ENCODE results near the gene TTC22. TPM values are rescaled to one million over a fixed set of nuclear protein-coding genes. Genes with fewer than 3 reads are reported as not detected.

The TTC22 gene
- total and polyA plus RNA-seq, 12 donors = 0.06 to 1.0 (median 0.15) TPM; not detected in 5

GRCh38 chr1:54816130-54816529 lies 15.0 kb upstream of the TTC22 start:
- Histone ChIP-seq H3K9me3 (peaks cover 0 to 2% (median 0%) of the 10 kb centered on the region in 11 donors), H3K27ac (no peak overlapping the region), H3K27me3 (no peaks in the 10 kb centered on the region), H3K4me1 (no peaks in the 10 kb centered on the region), H3K36me3 (no peaks in the 10 kb centered on the region), H3K4me3 (no peak overlapping the region)
- WGBS, 2 donors = 61 to 66% methylated on average over 6 of the region's 6 CpGs
- DNase-seq = no peak
- ATAC-seq = no peak
- intact Hi-C loops (cut with DNase I) = loop anchor here in 6 of 10 donors (10.0 kb wide), 4 partner anchors 61 to 961 kb away; no protein-coding TSS in a partner anchor
- TF ChIP-seq, protein P1, sequence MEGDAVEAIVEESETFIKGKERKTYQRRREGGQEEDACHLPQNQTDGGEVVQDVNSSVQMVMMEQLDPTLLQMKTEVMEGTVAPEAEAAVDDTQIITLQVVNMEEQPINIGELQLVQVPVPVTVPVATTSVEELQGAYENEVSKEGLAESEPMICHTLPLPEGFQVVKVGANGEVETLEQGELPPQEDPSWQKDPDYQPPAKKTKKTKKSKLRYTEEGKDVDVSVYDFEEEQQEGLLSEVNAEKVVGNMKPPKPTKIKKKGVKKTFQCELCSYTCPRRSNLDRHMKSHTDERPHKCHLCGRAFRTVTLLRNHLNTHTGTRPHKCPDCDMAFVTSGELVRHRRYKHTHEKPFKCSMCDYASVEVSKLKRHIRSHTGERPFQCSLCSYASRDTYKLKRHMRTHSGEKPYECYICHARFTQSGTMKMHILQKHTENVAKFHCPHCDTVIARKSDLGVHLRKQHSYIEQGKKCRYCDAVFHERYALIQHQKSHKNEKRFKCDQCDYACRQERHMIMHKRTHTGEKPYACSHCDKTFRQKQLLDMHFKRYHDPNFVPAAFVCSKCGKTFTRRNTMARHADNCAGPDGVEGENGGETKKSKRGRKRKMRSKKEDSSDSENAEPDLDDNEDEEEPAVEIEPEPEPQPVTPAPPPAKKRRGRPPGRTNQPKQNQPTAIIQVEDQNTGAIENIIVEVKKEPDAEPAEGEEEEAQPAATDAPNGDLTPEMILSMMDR (IDR thresholded peaks at IDR 0.05) = no peak

GRCh38 chr1:54815086-54815876 lies 14.2 kb upstream of the TTC22 start:
- Histone ChIP-seq H3K4me1 (no peaks in the 10 kb centered on the region), H3K4me3 (no peak overlapping the region), H3K9me3 (no peaks in the 10 kb centered on the region), H3K27ac (no peak overlapping the region), H3K27me3 (no peaks in the 10 kb centered on the region), H3K36me3 (no peaks in the 10 kb centered on the region)
- ATAC-seq (no peak), DNase-seq (no peak)
- TF ChIP-seq, protein P1 (IDR thresholded peaks at IDR 0.05) = no peak
- 89 to 94% methylated on average over 7 of the region's 7 CpGs for WGBS, 2 donors
- intact Hi-C loops (cut with DNase I) = loop anchor here in 6 of 10 donors (10.0 kb wide), 4 partner anchors 60 to 960 kb away; no protein-coding TSS in a partner anchor

- no peak overlapping the region for H3K4me3 ChIP-seq
- no peaks in the 10 kb centered on the region for H3K27me3 ChIP-seq
- no peaks in the 10 kb centered on the region for H3K9me3 ChIP-seq
- no peaks in the 10 kb centered on the region for H3K4me1 ChIP-seq
- TF ChIP-seq, protein P1 (IDR thresholded peaks at IDR 0.05) = no peak
- no peaks in the 10 kb centered on the region for H3K36me3 ChIP-seq
- ATAC-seq (no peak), DNase-seq (no peak)
- no peak overlapping the region for H3K27ac ChIP-seq
- WGBS, 2 donors = 80 to 85% methylated on average over 5 of the region's 5 CpGs
- intact Hi-C loops (cut with DNase I) = loop anchor here in 7 of 10 donors (5.0 to 10.0 kb wide), 8 partner anchors 60 to 1337 kb away; no protein-coding TSS in a partner anchor
Measured at GRCh38 chr1:54814571-54814970, 13.4 kb upstream of the TTC22 start.

DNA sequence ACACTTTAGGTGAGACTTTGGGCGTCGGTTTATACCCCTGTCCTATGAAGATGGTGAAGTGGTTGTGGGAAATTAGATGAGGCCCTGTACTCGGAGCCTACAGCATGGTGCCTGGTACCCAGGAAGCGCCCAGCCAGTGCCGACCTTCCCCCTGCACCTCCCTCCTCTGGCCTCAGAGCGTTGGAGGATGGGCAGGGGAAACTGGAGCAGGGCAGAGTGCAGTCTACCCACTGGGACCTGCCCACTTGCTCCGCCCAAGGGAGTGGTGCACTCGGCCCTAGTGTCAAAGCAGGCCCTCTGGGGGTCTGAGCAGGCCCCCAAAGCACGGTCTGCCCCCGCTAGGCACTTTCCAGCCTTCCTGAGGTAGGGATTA lies 13.0 kb upstream of the TTC22 start:
- DNase-seq (no peak), ATAC-seq (no peak)
- Histone ChIP-seq H3K36me3 (no peaks in the 10 kb centered on the region), H3K27ac (no peak overlapping the region), H3K27me3 (no peaks in the 10 kb centered on the region), H3K9me3 (no peaks in the 10 kb centered on the region), H3K4me1 (no peaks in the 10 kb centered on the region), H3K4me3 (no peak overlapping the region)
- WGBS, 2 donors = 71 to 73% methylated on average over 10 of the region's 10 CpGs
- intact Hi-C loops (cut with DNase I) = loop anchor here in 7 of 10 donors (5.0 to 10.0 kb wide), 8 partner anchors 59 to 1337 kb away; no protein-coding TSS in a partner anchor
- TF ChIP-seq, protein P1 (IDR thresholded peaks at IDR 0.05) = no peak
